Camera-type eye (tissue), 1 donor: ENCODE measurements around the gene SLC6A3. TPM values are rescaled to one million over a fixed set of nuclear protein-coding genes. Genes with fewer than 3 reads are reported as not detected.

Experiments used
- total RNA-seq: library from RNA; depleted of rRNA; stranded (reverse); fragments of >200 nt; gene quantifications from one replicate; pipeline ENCODE4 v1.2.3, GENCODE V29; 2014

Gene SLC6A3
- total RNA-seq = 2.7 TPM

GRCh38 chr5:1445313-1445688 lies at the start of gene SLC6A3:
Gene SLC6A3, minus strand, starts transcription at chr5:1445440. Its CDS starts 2,243 bp downstream, at chr5:1443197.

GRCh38 chr5:1344975-1345838 lies 100.0 kb downstream of the SLC6A3 start, which contains the start of gene CLPTM1L:
Gene CLPTM1L, minus strand, starts transcription at chr5:1345099. Its CDS starts 258 bp downstream, at chr5:1344841.

Other genes starting within 250 kb of the SLC6A3 start
- 0.27 TPM for gene SLC6A19, start 243.8 kb downstream of the SLC6A3 start, total RNA-seq
- not detected for gene SLC6A18, start 220.1 kb downstream of the SLC6A3 start, total RNA-seq
- 1.8 TPM for gene TERT, start 150.4 kb downstream of the SLC6A3 start, total RNA-seq
- gene CLPTM1L, start 100.3 kb downstream of the SLC6A3 start, total RNA-seq = 102 TPM
- 132 TPM for gene LPCAT1, start 78.5 kb upstream of the SLC6A3 start, total RNA-seq